Ectodermal cell (in vitro differentiated cells): ENCODE results near the gene TKTL1. TPM values are rescaled to one million over a fixed set of nuclear protein-coding genes. Genes with fewer than 3 reads are reported as not detected.
"Not testable (repeated sequence)": the region's sequence is repeated elsewhere in the genome, so short reads cannot be mapped to it uniquely, and the experiment has no call there.

ENCODE experiments used
- H3K27ac ChIP-seq: 2 replicates; pipeline ENCODE4 v1.7.0; 2013; ENCODE audit warnings: mild to moderate bottlenecking, low read depth, low read length; ENCODE audit not compliant: insufficient read depth, poor library complexity, severe bottlenecking
- H3K27me3 ChIP-seq: 2 replicates; pipeline ENCODE4 v1.7.0; 2013; ENCODE audit warnings: mild to moderate bottlenecking, low read length; ENCODE audit not compliant: insufficient read depth, control insufficient read depth, poor library complexity, severe bottlenecking
- H3K36me3 ChIP-seq: one replicate; pipeline ENCODE4 v1.7.0; 2013; ENCODE audit warnings: low read length; ENCODE audit not compliant: control insufficient read depth, insufficient read depth
- H3K4me1 ChIP-seq: one replicate; pipeline ENCODE4 v1.7.0; 2013; ENCODE audit warnings: low read length; ENCODE audit not compliant: control insufficient read depth, insufficient read depth
- H3K4me3 ChIP-seq: 2 replicates; pipeline ENCODE4 v1.7.0; 2013; ENCODE audit warnings: low read depth, low read length, control low read depth; ENCODE audit not compliant: insufficient read depth
- H3K9me3 ChIP-seq: 2 replicates; pipeline ENCODE4 v1.7.0; 2013; ENCODE audit warnings: mild to moderate bottlenecking, low read length, moderate library complexity; ENCODE audit not compliant: control insufficient read depth
- WGBS, 2 experiments: methylation state at CpG; one replicate each; pipeline ENCODE4 v1.1.7; 2013; ENCODE audit warnings: missing lambda C conversion rate in 2 of 2; 5-methylcytosine and 5-hydroxymethylcytosine counted together
- polyA plus RNA-seq, 4 experiments: library from polyadenylated mRNA; stranded (reverse); fragments of 50-300 nt; gene quantifications; one replicate each; pipeline ENCODE4 v1.2.3, GENCODE V29; 2013

The TKTL1 gene, protein sequence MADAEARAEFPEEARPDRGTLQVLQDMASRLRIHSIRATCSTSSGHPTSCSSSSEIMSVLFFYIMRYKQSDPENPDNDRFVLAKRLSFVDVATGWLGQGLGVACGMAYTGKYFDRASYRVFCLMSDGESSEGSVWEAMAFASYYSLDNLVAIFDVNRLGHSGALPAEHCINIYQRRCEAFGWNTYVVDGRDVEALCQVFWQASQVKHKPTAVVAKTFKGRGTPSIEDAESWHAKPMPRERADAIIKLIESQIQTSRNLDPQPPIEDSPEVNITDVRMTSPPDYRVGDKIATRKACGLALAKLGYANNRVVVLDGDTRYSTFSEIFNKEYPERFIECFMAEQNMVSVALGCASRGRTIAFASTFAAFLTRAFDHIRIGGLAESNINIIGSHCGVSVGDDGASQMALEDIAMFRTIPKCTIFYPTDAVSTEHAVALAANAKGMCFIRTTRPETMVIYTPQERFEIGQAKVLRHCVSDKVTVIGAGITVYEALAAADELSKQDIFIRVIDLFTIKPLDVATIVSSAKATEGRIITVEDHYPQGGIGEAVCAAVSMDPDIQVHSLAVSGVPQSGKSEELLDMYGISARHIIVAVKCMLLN
- 6.7 TPM for polyA plus RNA-seq (2013, experiment 1 of 4)
- polyA plus RNA-seq (2013, experiment 2 of 4) = 3.4 TPM
- 3.6 TPM for polyA plus RNA-seq (2013, experiment 3 of 4)
- polyA plus RNA-seq (2013, experiment 4 of 4) = 5.2 TPM

DNA sequence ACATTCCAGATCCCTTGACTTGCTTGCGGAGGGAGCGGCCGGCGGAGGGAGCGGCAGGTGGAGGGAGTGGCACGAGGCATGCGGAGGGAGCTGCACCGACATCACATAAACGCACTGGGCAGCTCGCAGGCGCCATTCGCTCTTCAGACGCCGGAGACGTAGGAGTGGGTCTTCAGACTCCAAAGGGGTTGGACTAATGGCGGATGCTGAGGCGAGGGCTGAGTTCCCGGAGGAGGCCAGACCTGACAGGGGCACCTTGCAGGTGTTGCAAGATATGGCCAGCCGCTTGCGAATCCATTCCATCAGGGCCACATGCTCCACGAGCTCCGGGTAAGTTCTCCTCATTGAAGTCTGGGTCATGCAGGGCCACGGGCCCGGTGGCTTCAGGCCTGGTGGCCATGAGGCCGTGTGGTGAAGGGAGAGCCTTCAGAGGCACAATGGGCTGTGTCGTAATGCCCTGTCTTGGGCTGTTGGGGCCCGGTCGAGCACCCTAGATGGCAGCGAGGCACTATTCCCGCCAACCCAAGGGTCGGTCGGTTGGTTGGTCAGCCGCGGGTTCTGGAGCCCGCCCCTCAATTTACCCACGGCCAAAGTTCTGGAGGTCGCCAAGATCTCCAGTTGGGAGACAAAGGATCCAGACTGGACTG is at the start of gene TKTL1:
TKTL1 (plus strand) TSS at position 132 of the 647 bp plus-strand sequence; CDS start at position 197, 65 bp downstream.
- Histone ChIP-seq H3K4me3 (no peak within 1 kb of the TSS), H3K27me3 (no peaks in the 10 kb centered on the region), H3K4me1 (no peaks in the 10 kb centered on the region), H3K36me3 (no peaks in the 10 kb centered on the region), H3K9me3 (no peaks in the 10 kb centered on the region), H3K27ac (no peak within 1 kb of the TSS)
- 96% methylated on average over 37 of the region's 37 CpGs for WGBS, 2 experiments

DNA sequence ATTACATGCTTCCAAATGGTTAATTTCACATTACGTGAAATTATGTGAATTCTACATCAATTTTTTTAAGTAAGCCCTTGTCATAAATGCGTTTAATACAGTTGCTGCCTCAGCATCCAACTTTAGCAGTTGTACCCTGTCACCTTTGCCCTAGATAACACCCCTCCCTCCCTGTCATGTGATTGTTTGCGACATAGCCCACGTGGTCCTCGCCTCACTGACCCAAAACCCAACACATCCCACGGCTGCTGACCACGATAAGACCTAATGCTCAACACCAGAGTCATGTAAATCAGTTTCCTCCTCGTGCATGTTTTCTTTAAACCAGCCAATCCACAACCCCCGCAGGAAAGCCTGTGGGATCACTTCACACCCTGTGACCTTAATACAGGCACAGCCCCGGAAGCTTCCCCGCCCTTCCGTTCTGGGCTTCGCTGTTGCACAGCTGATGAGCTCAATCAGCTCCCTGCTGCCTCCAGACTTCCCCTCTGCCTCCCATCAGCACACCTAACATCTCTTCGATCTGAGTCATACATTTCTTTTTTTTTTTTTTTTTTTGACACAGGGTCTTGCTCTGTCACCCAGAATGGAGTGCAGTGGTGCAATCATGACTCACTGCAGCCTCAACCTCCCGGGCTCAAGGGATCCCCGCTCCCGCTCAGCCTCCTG is 48.1 kb upstream of the TKTL1 start:
- H3K36me3 ChIP-seq, H3K27ac ChIP-seq, H3K4me3 ChIP-seq, H3K9me3 ChIP-seq, H3K27me3 ChIP-seq, H3K4me1 ChIP-seq: not testable (repeated sequence)
- no CpG with 5 or more reads among the region's 17 CpGs for WGBS, 2 experiments

DNA sequence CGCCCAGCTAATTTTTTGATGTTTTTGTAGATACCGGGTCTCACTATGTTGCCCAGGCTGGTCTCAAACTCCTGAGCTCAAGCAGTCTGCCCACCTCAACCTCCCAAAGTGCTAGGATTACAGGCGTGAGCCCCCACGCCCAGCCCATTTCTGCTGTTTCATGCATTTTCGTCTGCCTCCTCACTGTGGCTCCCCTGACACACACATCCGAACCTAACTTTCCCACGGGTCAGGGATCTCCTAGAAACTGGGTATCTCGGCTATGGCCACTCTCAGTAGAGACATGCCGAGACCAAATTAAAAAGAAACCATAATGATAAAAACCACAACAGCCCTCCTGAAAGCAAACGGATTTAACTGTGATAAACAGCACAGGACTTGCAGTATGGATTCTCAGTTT is 47.5 kb upstream of the TKTL1 start:
- not testable (repeated sequence) for H3K27ac ChIP-seq, H3K4me3 ChIP-seq, H3K4me1 ChIP-seq, H3K27me3 ChIP-seq, H3K9me3 ChIP-seq, H3K36me3 ChIP-seq
- no CpG with 5 or more reads among the region's 10 CpGs for whole genome bisulfite sequencing, 2 experiments

DNA sequence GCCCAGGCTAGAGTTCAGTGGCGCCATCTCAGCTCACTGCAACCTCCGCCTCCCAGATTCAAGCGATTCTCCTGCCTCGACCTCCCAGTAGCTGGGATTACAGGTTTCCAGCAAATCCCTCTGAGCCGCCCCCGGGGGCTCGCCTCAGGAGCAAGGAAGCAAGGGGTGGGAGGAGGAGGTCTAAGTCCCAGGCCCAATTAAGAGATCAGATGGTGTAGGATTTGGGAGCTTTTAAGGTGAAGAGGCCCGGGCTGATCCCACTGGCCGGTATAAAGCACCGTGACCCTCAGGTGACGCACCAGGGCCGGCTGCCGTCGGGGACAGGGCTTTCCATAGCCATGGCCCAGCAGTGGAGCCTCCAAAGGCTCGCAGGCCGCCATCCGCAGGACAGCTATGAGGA is 38.3 kb upstream of the TKTL1 start, which contains the start of gene OPN1MW3:
OPN1MW3 (plus strand) TSS at position 301 of the 400 bp plus-strand sequence; CDS start at position 339, 38 bp downstream.
- not testable (repeated sequence) for H3K27ac ChIP-seq, H3K36me3 ChIP-seq, H3K4me3 ChIP-seq, H3K9me3 ChIP-seq, H3K27me3 ChIP-seq, H3K4me1 ChIP-seq
- no CpG with 5 or more reads among the region's 17 CpGs for WGBS, 2 experiments

DNA sequence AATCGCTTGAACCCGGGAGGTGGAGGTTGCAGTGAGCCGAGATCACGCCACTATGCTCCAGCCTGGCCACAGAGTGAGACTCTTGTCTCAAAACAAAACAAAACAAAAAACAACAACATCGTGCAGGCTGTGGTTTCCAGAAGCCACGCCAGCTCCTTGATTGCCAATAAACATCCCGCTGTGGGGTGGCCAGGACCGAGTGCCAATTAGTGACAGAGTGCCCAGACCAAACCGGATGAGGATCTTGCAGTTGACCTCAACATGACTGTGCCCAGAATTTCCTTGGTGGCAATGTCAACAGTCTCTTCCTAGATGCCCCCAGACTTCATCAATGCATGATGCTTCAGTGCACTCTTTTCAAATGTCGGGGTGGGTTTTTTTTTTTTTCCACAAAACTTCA is 36.9 kb upstream of the TKTL1 start:
- H3K4me3 ChIP-seq, H3K27ac ChIP-seq, H3K36me3 ChIP-seq, H3K9me3 ChIP-seq, H3K27me3 ChIP-seq, H3K4me1 ChIP-seq: not testable (repeated sequence)
- no CpG with 5 or more reads among the region's 10 CpGs for WGBS, 2 experiments

DNA sequence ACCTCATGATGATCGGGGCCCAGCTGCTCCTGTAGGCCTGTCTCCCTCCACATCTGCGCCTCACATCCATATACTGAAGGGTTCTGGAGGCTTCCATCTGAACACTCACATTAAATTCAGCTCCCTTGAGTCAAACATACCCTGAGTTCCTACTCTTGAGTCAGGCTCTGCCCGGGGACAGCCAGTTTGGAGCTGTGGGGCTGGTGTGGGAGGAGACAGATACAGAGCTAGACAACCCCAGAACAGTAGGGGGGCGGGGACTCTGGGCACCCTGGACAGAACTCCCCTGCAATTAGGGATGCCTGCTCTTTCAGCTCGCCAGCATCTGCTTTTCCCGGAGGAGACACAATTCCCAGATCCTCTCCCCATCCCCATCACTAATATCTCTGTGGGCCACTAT is 32.5 kb upstream of the TKTL1 start:
- WGBS, 2 experiments = no CpG with 5 or more reads among the region's 6 CpGs
- not testable (repeated sequence) for H3K36me3 ChIP-seq, H3K27ac ChIP-seq, H3K4me3 ChIP-seq, H3K27me3 ChIP-seq, H3K9me3 ChIP-seq, H3K4me1 ChIP-seq

DNA sequence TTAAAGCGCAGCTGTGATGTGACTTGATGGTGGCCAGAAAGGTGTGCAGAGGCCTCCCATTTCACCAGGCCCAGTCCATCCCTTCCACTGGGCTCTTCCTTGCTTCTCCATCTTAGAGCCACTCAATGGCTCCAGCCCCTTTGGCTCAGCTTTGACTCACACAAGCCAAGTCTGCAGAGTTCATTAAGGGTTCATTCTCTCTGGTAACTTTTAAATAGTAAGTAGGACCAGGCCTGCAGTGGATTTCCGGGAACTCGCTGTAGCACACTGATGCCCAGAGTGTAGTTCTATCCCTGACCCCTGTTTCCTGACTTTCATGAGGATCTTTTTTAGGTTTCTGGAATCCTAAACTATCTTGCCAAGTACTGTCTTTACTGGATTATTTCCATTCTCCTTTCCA is 26.4 kb upstream of the TKTL1 start:
- not testable (repeated sequence) for H3K9me3 ChIP-seq

DNA sequence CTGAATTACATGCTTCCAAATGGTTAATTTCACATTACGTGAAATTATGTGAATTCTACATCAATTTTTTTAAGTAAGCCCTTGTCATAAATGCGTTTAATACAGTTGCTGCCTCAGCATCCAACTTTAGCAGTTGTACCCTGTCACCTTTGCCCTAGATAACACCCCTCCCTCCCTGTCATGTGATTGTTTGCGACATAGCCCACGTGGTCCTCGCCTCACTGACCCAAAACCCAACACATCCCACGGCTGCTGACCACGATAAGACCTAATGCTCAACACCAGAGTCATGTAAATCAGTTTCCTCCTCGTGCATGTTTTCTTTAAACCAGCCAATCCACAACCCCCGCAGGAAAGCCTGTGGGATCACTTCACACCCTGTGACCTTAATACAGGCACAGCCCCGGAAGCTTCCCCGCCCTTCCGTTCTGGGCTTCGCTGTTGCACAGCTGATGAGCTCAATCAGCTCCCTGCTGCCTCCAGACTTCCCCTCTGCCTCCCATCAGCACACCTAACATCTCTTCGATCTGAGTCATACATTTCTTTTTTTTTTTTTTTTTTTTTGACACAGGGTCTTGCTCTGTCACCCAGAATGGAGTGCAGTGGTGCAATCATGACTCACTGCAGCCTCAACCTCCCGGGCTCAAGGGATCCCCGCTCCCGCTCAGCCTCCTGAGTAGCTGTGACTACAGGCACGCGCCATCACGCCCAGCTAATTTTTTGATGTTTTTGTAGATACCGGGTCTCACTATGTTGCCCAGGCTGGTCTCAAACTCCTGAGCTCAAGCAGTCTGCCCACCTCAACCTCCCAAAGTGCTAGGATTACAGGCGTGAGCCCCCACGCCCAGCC is 10.9 kb upstream of the TKTL1 start:
- H3K36me3 ChIP-seq, H3K9me3 ChIP-seq: not testable (repeated sequence)
- no CpG with 5 or more reads among the region's 23 CpGs for WGBS, 2 experiments

More for the DNA sequence above, 26.4 kb upstream of the TKTL1 start:
- no CpG with 5 or more reads among the region's 3 CpGs for WGBS, 2 experiments
- H3K4me1 ChIP-seq, H3K27me3 ChIP-seq, H3K36me3 ChIP-seq, H3K27ac ChIP-seq, H3K4me3 ChIP-seq: not testable (repeated sequence)

DNA sequence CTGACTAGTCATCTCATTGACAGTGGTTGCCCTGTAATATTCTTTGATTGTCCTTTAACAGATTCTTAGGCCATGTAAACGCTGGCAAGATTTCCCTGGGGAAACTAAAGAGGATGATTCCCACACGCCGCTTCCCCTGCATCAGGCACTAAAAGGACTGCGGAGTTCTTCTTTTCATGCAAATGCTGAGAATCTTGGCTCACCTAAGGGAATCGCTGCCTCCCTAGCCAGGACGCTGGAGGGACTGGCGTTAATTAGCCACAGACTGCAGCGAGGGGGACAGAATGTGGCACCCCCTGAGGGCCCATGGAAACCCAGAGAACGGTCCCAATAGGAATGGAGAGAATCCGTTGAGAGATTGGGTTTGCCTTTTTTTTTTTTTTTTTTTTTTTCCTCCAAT is 9.2 kb upstream of the TKTL1 start:
- H3K9me3 ChIP-seq, H3K27ac ChIP-seq, H3K36me3 ChIP-seq, H3K4me3 ChIP-seq, H3K27me3 ChIP-seq, H3K4me1 ChIP-seq: not testable (repeated sequence)
- no CpG with 5 or more reads among the region's 10 CpGs for WGBS, 2 experiments

More for the DNA sequence above, 10.9 kb upstream of the TKTL1 start:
- H3K4me3 ChIP-seq, H3K4me1 ChIP-seq, H3K27me3 ChIP-seq, H3K27ac ChIP-seq: not testable (repeated sequence)
